Smooth muscle cell (in vitro differentiated cells): Measurements from ENCODE around the gene RBM8A. TPM values are rescaled to one million over a fixed set of nuclear protein-coding genes. Genes with fewer than 3 reads are reported as not detected.

ENCODE experiments used
- DNase-seq: peaks from one replicate; lab custom pipeline; 2025; ENCODE audit not compliant: unreplicated experiment; lab: John Stamatoyannopoulos, UW
- H2AFZ ChIP-seq: fragments of 200-600 bp; sonication (generic); 2 replicates; pipeline ENCODE4 v1.6.0; 2016; ENCODE audit warnings: antibody characterized with exemption, low read depth, mild to moderate bottlenecking
- H3F3A ChIP-seq: fragments of 200-600 bp; sonication (generic); 2 replicates; pipeline ENCODE4 v1.6.0; 2017; ENCODE audit warnings: antibody characterized with exemption, low read depth
- H3K27ac ChIP-seq: fragments of 200-600 bp; sonication (generic); 2 replicates; pipeline ENCODE4 v1.5.1; 2016; ENCODE audit warnings: low read depth, mild to moderate bottlenecking
- H3K27me3 ChIP-seq: fragments of 200-600 bp; sonication (generic); 2 replicates; pipeline ENCODE4 v1.6.1; 2016; ENCODE audit warnings: low read depth, mild to moderate bottlenecking
- H3K36me3 ChIP-seq: fragments of 200-600 bp; sonication (generic); 2 replicates; pipeline ENCODE4 v1.5.1; 2016; ENCODE audit warnings: low read depth
- H3K4me1 ChIP-seq: fragments of 200-600 bp; sonication (generic); 2 replicates; pipeline ENCODE4 v1.5.1; 2016; ENCODE audit warnings: low read depth
- H3K4me2 ChIP-seq: fragments of 200-600 bp; sonication (generic); 2 replicates; pipeline ENCODE4 v1.6.0; 2016; ENCODE audit warnings: mild to moderate bottlenecking
- H3K4me3 ChIP-seq: fragments of 200-600 bp; sonication (generic); 2 replicates; pipeline ENCODE4 v1.5.1; 2016; ENCODE audit warnings: mild to moderate bottlenecking
- H3K79me2 ChIP-seq: fragments of 200-600 bp; sonication (generic); 2 replicates; pipeline ENCODE4 v1.6.0; 2016; ENCODE audit warnings: low read depth, mild to moderate bottlenecking
- H3K9ac ChIP-seq: fragments of 200-600 bp; sonication (generic); 2 replicates; pipeline ENCODE4 v1.6.0; 2016; ENCODE audit warnings: low read depth
- H3K9me3 ChIP-seq: fragments of 200-600 bp; sonication (generic); replicated peaks from 2 replicates; pipeline ENCODE4 v1.5.1; 2016; ENCODE audit warnings: low read depth
- H4K20me1 ChIP-seq: fragments of 200-600 bp; sonication (generic); 2 replicates; pipeline ENCODE4 v1.6.0; 2016; ENCODE audit warnings: low read depth
- WGBS: methylation state at CpG from one replicate; pipeline ENCODE4 v1.1.7; 2016; ENCODE audit warnings: low lambda C conversion rate; 5-methylcytosine and 5-hydroxymethylcytosine counted together
- polyA plus RNA-seq: library from polyadenylated mRNA; unstranded; fragments of >200 nt; fragmentation: Nextera tagmentation; extraction: Ambion mirVana; gene quantifications from 2 replicates; pipeline ENCODE4 v1.2.1, GENCODE V29; 2016
- total RNA-seq: library from RNA; depleted of rRNA; stranded (reverse); fragments of >200 nt; gene quantifications from 2 replicates; pipeline ENCODE4 v1.2.3, GENCODE V29; 2014
- TF ChIP-seq, protein P1 (sequence below): fragments of 200-600 bp; sonication (generic); IDR thresholded peaks from 2 replicates; pipeline ENCODE4 v1.5.1; 2017; ENCODE audit warnings: borderline replicate concordance, mild to moderate bottlenecking, antibody characterized with exemption; ENCODE audit not compliant: insufficient read depth, poor library complexity, severe bottlenecking

RBM8A gene
- total and polyA plus RNA-seq, 2 experiments from 2014 or later: 143 to 195 TPM

DNA sequence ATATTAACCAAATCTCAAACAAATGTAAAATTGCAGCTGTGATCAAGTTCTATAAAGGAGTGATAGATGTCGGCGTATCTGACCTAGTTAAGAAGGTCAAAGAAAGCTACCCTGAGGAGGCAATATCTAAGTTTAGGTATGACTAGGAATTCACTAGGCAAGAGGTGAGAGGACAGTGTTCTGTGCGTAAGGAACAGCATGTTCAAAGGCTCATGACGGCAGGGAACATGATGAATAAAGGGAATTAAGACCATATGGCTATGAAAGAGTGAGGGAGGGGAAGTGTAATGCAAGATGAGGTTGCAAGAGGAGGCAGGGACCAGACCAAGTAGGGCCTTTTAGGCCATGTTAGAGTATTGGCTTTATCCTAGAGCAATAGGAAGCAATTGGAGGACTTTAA lies 21.9 kb upstream of the RBM8A start:
- no peaks in the 10 kb centered on the region for H3K9me3 ChIP-seq
- H2AFZ ChIP-seq: no peak overlapping the region
- TF ChIP-seq, protein P1, sequence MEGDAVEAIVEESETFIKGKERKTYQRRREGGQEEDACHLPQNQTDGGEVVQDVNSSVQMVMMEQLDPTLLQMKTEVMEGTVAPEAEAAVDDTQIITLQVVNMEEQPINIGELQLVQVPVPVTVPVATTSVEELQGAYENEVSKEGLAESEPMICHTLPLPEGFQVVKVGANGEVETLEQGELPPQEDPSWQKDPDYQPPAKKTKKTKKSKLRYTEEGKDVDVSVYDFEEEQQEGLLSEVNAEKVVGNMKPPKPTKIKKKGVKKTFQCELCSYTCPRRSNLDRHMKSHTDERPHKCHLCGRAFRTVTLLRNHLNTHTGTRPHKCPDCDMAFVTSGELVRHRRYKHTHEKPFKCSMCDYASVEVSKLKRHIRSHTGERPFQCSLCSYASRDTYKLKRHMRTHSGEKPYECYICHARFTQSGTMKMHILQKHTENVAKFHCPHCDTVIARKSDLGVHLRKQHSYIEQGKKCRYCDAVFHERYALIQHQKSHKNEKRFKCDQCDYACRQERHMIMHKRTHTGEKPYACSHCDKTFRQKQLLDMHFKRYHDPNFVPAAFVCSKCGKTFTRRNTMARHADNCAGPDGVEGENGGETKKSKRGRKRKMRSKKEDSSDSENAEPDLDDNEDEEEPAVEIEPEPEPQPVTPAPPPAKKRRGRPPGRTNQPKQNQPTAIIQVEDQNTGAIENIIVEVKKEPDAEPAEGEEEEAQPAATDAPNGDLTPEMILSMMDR: no peak
- H3K9ac ChIP-seq: no peak overlapping the region
- H3K27me3 ChIP-seq: no peaks in the 10 kb centered on the region
- WGBS: 96% methylated on average over 4 of the region's 4 CpGs
- H3K79me2 ChIP-seq: peaks cover 53% of the 10 kb centered on the region
- no peak for DNase-seq
- no peaks in the 10 kb centered on the region for H3K36me3 ChIP-seq
- H3K4me3 ChIP-seq: no peak overlapping the region
- H3K27ac ChIP-seq: no peak overlapping the region
- H3K4me2 ChIP-seq: no peak overlapping the region
- peaks cover 58% of the 10 kb centered on the region for H4K20me1 ChIP-seq
- H3F3A ChIP-seq: no peaks in the 10 kb centered on the region
- no peaks in the 10 kb centered on the region for H3K4me1 ChIP-seq

DNA sequence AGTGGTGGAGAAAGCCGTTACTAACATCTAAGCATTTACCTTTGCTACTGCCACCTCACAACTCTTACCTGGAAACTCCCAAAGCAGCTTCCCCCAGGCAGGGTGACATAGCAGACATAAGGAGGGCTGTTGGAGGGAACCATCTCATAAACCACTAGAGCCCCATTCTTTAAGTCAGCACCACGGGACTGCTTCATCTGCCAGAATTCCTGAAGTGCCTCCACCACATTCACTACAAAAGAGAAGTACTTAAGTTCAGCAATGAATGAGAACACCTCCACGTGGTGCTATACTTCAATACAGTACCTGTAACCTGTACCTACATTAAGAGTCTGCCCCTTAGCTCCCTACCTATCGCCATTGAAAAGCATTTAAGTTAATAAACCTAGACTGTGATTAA lies 20.3 kb upstream of the RBM8A start:
- H3K79me2 ChIP-seq: peaks cover 37% of the 10 kb centered on the region

DNA sequence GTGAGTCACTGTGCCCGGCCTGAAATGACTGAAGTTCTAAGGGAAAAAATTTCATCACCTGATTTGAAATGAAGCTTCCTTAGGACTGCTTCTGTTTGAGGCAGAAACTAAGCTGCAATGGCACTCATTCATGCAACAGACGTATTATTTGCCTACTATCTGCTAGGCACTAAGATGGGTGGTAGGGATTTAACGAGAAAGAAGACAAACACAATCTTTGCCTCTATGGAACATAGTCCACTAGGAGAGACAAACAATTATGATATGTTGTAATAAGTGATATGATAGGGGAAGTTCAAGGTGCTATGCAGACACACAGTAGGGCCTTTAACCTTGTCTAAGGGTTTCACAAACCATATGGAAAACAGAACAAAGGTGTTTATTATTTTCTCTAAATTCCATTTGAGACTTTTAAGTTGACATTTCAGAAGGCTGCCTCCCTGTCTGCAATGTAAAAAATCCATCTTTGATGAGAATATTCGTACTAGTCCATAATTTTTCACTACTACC lies 19.2 kb upstream of the RBM8A start:
- Histone ChIP-seq H3K4me3 (no peak overlapping the region), H3K36me3 (no peaks in the 10 kb centered on the region), H2AFZ (no peak overlapping the region), H3K79me2 (peaks cover 26% of the 10 kb centered on the region), H3K9ac (no peak overlapping the region), H3K4me1 (no peaks in the 10 kb centered on the region), H3K27me3 (no peaks in the 10 kb centered on the region), H3K4me2 (no peak overlapping the region), H3F3A (no peaks in the 10 kb centered on the region), H3K27ac (no peak overlapping the region), H4K20me1 (peaks cover 38% of the 10 kb centered on the region), H3K9me3 (no peaks in the 10 kb centered on the region)
- WGBS: 92% methylated on average over 4 of the region's 4 CpGs
- no peak for DNase-seq
- TF ChIP-seq, protein P1: no peak

More for the DNA sequence above, 20.3 kb upstream of the RBM8A start:
- Histone ChIP-seq H3F3A (no peaks in the 10 kb centered on the region), H3K9me3 (no peaks in the 10 kb centered on the region), H3K9ac (no peak overlapping the region), H2AFZ (no peak overlapping the region), H3K4me3 (no peak overlapping the region), H3K36me3 (no peaks in the 10 kb centered on the region), H3K4me2 (no peak overlapping the region), H3K27ac (no peak overlapping the region), H3K27me3 (no peaks in the 10 kb centered on the region), H3K4me1 (no peaks in the 10 kb centered on the region), H4K20me1 (peaks cover 46% of the 10 kb centered on the region)
- TF ChIP-seq, protein P1: no peak
- no peak for DNase-seq
- 58% methylated on average over 4 of the region's 4 CpGs for WGBS

GRCh38 chr1:145944532-145944931 lies 17.2 kb upstream of the RBM8A start:
- no peak overlapping the region for H3K9ac ChIP-seq
- peaks cover 20% of the 10 kb centered on the region for H4K20me1 ChIP-seq
- H3K4me1 ChIP-seq: no peaks in the 10 kb centered on the region
- no peaks in the 10 kb centered on the region for H3F3A ChIP-seq
- no peak overlapping the region for H3K4me2 ChIP-seq
- no peak overlapping the region for H2AFZ ChIP-seq
- H3K4me3 ChIP-seq: no peak overlapping the region
- H3K9me3 ChIP-seq: no peaks in the 10 kb centered on the region
- 97% methylated on average over 3 of the region's 3 CpGs for whole genome bisulfite sequencing
- H3K79me2 ChIP-seq: peaks cover 8% of the 10 kb centered on the region
- H3K36me3 ChIP-seq: no peaks in the 10 kb centered on the region
- DNase-seq: no peak
- TF ChIP-seq, protein P1: no peak
- no peak overlapping the region for H3K27ac ChIP-seq
- H3K27me3 ChIP-seq: no peaks in the 10 kb centered on the region
